ENCODE results near the gene PPIG.
A peak's percentile ranks its signal among the peaks of the same experiment; 100 is the strongest.
"Not testable (repeated sequence)": the region's sequence is repeated elsewhere in the genome, so short reads cannot be mapped to it uniquely, and the experiment has no call there.

The PPIG gene

GRCh38 chr2:169584005-169584877, at the start of gene PPIG:
TSS of gene PPIG (plus strand) at chr2:169584351. CDS start at chr2:169604042, 19,691 bp downstream.
- peak; percentile 82 for DNase-seq (ENCODE audit: insufficient read length, low spot score)
- peak; percentile 97 for FAIRE-seq

GRCh38 chr2:169539460-169539859, 44.7 kb upstream of the PPIG start:
- not testable (repeated sequence) for FAIRE-seq; DNase-seq (ENCODE audit: insufficient read length, low spot score)

GRCh38 chr2:169540146-169540545, 44.0 kb upstream of the PPIG start:
- DNase-seq (ENCODE audit: insufficient read length, low spot score) (no peak), FAIRE-seq (no peak)

- FAIRE-seq (no peak), DNase-seq (ENCODE audit: insufficient read length, low spot score) (no peak)
These were observed 41.7 kb upstream of the PPIG start for GRCh38 chr2:169542433-169542832.

- DNase-seq (ENCODE audit: insufficient read length, low spot score) (no peak), FAIRE-seq (no peak)
These were observed 37.4 kb upstream of the PPIG start for GRCh38 chr2:169546756-169547155.

GRCh38 chr2:169561364-169561763, 22.8 kb upstream of the PPIG start:
- peak; percentile 26 for FAIRE-seq

GRCh38 chr2:169562084-169562483, 22.1 kb upstream of the PPIG start:
- FAIRE-seq; DNase-seq (ENCODE audit: insufficient read length, low spot score): not testable (repeated sequence)

More at GRCh38 chr2:169561364-169561763, 22.8 kb upstream of the PPIG start:
- DNase-seq (ENCODE audit: insufficient read length, low spot score): no peak

- FAIRE-seq (no peak), DNase-seq (ENCODE audit: insufficient read length, low spot score) (no peak)
These were observed 21.6 kb upstream of the PPIG start for GRCh38 chr2:169562519-169562918.

- DNase-seq (ENCODE audit: insufficient read length, low spot score) (no peak), FAIRE-seq (no peak)
These were observed 18.5 kb upstream of the PPIG start for GRCh38 chr2:169565686-169566085.

GRCh38 chr2:169569948-169570347, 14.2 kb upstream of the PPIG start:
- FAIRE-seq (peak; percentile 40), DNase-seq (ENCODE audit: insufficient read length, low spot score) (no peak)

GRCh38 chr2:169570752-169571151, 13.4 kb upstream of the PPIG start:
- not testable (repeated sequence) for FAIRE-seq

GRCh38 chr2:169571571-169571970, 12.6 kb upstream of the PPIG start:
- FAIRE-seq: no peak
- no peak for DNase-seq (ENCODE audit: insufficient read length, low spot score)

More at GRCh38 chr2:169570752-169571151, 13.4 kb upstream of the PPIG start:
- not testable (repeated sequence) for DNase-seq (ENCODE audit: insufficient read length, low spot score)

- no peak for FAIRE-seq
These were observed 12.0 kb upstream of the PPIG start for GRCh38 chr2:169572189-169572588.

GRCh38 chr2:169572821-169573159, 11.4 kb upstream of the PPIG start:
- DNase-seq (ENCODE audit: insufficient read length, low spot score) (no peak), FAIRE-seq (no peak)

More at GRCh38 chr2:169572189-169572588, 12.0 kb upstream of the PPIG start:
- DNase-seq (ENCODE audit: insufficient read length, low spot score): no peak

GRCh38 chr2:169573160-169573973, 10.8 kb upstream of the PPIG start, which contains the start of gene FASTKD1:
TSS of gene FASTKD1 (minus strand) at chr2:169573865. CDS start at chr2:169572029, 1,836 bp downstream.
- peak; percentile 96 for DNase-seq (ENCODE audit: insufficient read length, low spot score)
- FAIRE-seq: peak; percentile 99

- FAIRE-seq (no peak), DNase-seq (ENCODE audit: insufficient read length, low spot score) (peak; percentile 2)
These were observed 10.2 kb upstream of the PPIG start for GRCh38 chr2:169573974-169574299.

GRCh38 chr2:169574539-169574938, 9.6 kb upstream of the PPIG start:
- DNase-seq (ENCODE audit: insufficient read length, low spot score); FAIRE-seq: not testable (repeated sequence)

GRCh38 chr2:169575264-169575663, 8.9 kb upstream of the PPIG start:
- not testable (repeated sequence) for FAIRE-seq

GRCh38 chr2:169579044-169579443, 5.1 kb upstream of the PPIG start:
- DNase-seq (ENCODE audit: insufficient read length, low spot score) (no peak), FAIRE-seq (no peak)

More at GRCh38 chr2:169575264-169575663, 8.9 kb upstream of the PPIG start:
- not testable (repeated sequence) for DNase-seq (ENCODE audit: insufficient read length, low spot score)

- FAIRE-seq; DNase-seq (ENCODE audit: insufficient read length, low spot score): not testable (repeated sequence)
These were observed 1.4 kb upstream of the PPIG start for GRCh38 chr2:169582552-169583266.

- FAIRE-seq (no peak), DNase-seq (ENCODE audit: insufficient read length, low spot score) (no peak)
These were observed 633 bp upstream of the PPIG start for GRCh38 chr2:169583518-169583917.
